K562 (cell line): ENCODE measurements around the gene PLD1.

Source experiments
- FOXP1 ChIP-seq: sonication (generic); formaldehyde crosslinking; IDR thresholded peaks from 2 replicates; pipeline ENCODE4 v1.8.0; 2022; ENCODE audit warnings: mild to moderate bottlenecking, missing genetic modification reagents
- POLR2AphosphoS5 ChIP-seq: IDR thresholded peaks from 2 replicates; pipeline ENCODE4 v1.6.1; 2011; ENCODE audit warnings: mild to moderate bottlenecking, low read depth, low read length, moderate library complexity; ENCODE audit not compliant: control insufficient read depth, insufficient read depth
- ZNF24 ChIP-seq: fragments of 450-650 bp; IDR thresholded peaks from 2 replicates; pipeline ENCODE4 v1.6.1; 2016
- TF ChIP-seq, protein P1 (sequence below): fragments of 450-650 bp; IDR thresholded peaks from 2 replicates; pipeline ENCODE4 v1.6.1; 2017; ENCODE audit warnings: mild to moderate bottlenecking, moderate library complexity
- TF ChIP-seq, protein P2 (sequence below), 3 experiments: IDR thresholded peaks in 2 of 3; conservative IDR thresholded peaks in 1 of 3; 2 replicates each; pipeline ENCODE4 v1.5.1; 2011 to 2012; ENCODE audit warnings: low read length in 3 of 3, mild to moderate bottlenecking in 3 of 3, control low read depth in 2 of 3, improper control_type of control experiment in 1 of 3, inconsistent platforms in 1 of 3, low read depth in 1 of 3, mixed read lengths in 1 of 3, moderate library complexity in 1 of 3; ENCODE audit not compliant: insufficient read depth in 2 of 3

- TF ChIP-seq, protein P1, sequence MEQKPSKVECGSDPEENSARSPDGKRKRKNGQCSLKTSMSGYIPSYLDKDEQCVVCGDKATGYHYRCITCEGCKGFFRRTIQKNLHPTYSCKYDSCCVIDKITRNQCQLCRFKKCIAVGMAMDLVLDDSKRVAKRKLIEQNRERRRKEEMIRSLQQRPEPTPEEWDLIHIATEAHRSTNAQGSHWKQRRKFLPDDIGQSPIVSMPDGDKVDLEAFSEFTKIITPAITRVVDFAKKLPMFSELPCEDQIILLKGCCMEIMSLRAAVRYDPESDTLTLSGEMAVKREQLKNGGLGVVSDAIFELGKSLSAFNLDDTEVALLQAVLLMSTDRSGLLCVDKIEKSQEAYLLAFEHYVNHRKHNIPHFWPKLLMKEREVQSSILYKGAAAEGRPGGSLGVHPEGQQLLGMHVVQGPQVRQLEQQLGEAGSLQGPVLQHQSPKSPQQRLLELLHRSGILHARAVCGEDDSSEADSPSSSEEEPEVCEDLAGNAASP = no peak
- TF ChIP-seq, protein P2, sequence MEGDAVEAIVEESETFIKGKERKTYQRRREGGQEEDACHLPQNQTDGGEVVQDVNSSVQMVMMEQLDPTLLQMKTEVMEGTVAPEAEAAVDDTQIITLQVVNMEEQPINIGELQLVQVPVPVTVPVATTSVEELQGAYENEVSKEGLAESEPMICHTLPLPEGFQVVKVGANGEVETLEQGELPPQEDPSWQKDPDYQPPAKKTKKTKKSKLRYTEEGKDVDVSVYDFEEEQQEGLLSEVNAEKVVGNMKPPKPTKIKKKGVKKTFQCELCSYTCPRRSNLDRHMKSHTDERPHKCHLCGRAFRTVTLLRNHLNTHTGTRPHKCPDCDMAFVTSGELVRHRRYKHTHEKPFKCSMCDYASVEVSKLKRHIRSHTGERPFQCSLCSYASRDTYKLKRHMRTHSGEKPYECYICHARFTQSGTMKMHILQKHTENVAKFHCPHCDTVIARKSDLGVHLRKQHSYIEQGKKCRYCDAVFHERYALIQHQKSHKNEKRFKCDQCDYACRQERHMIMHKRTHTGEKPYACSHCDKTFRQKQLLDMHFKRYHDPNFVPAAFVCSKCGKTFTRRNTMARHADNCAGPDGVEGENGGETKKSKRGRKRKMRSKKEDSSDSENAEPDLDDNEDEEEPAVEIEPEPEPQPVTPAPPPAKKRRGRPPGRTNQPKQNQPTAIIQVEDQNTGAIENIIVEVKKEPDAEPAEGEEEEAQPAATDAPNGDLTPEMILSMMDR (IDR thresholded peaks at IDR 0.05 in 2 of 3, conservative IDR thresholded peaks at IDR 0.05 in 1 of 3; ENCODE audit: insufficient read depth in 2 of 3, low read depth in 1 of 3, low read length in 3 of 3) = no peak
- TF ChIP-seq POLR2AphosphoS5 = no peak
- TF ChIP-seq FOXP1 (CRISPR knock-in tag) = no peak
- no peak for TF ChIP-seq ZNF24
These were observed 12.3 kb upstream of the PLD1 start for GRCh38 chr3:171822431-171823106.
